Measurements from ENCODE around the gene ADAM22. TPM values are rescaled to one million over a fixed set of nuclear protein-coding genes. Genes with fewer than 3 reads are reported as not detected.

ADAM22 gene
- total and polyA plus RNA-seq, 2 experiments from 2014 or later: 0.09 to 0.54 TPM

DNA sequence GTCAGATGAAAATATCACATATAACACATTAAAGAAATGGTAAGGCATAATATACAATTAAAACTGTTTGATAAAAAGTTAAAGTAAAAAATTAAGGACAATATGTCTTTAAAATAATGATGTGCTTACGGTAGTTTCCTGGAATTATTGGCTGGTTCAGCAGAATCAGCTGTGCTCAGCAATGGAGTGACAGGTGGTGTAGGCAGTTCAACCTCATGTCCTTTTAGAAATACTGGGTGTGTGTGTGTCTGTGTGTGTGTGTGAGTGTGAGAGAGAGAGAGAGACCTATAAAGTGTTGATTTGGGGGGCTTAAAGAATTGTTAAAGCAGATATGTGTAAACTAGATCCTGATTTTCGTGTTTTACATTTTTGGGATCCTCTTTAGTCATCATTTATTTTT is 141.2 kb downstream of the ADAM22 start:
- H3K27ac ChIP-seq: no peak overlapping the region
- no peaks in the 10 kb centered on the region for H3K9me3 ChIP-seq (ENCODE audit: low read depth)
- no peaks in the 10 kb centered on the region for H3K9me2 ChIP-seq (ENCODE audit: insufficient read depth)
- in situ Hi-C loops (cut with MboI): no loop called here
- no peak for DNase-seq
- no peak overlapping the region for H3K4me2 ChIP-seq (ENCODE audit: unreplicated experiment)
- H3K9ac ChIP-seq: no peak overlapping the region
- no peaks in the 10 kb centered on the region for H3K79me2 ChIP-seq (ENCODE audit: insufficient read depth)
- H2AFZ ChIP-seq: no peak overlapping the region
- H3K4me3 ChIP-seq: no peak overlapping the region
- H4K20me1 ChIP-seq (ENCODE audit: insufficient read depth): no peaks in the 10 kb centered on the region
- 47 to 67% methylated on average over 2 of the region's 2 CpGs for WGBS, 2 experiments (ENCODE audit: low coverage in 1 of 2, low lambda C conversion rate in 2 of 2, missing lambda C conversion rate in 2 of 2)
- TF ChIP-seq EZH2 (IDR thresholded peaks at IDR 0.05; ENCODE audit: insufficient read depth, poor library complexity, severe bottlenecking): no peak
- TF ChIP-seq EZH2phosphoT487 (IDR thresholded peaks at IDR 0.05; ENCODE audit: insufficient read depth, low read depth): no peak
- H3F3A ChIP-seq (ENCODE audit: insufficient read depth): no peaks in the 10 kb centered on the region
- H3K4me1 ChIP-seq (ENCODE audit: insufficient read depth): no peaks in the 10 kb centered on the region
- H3K27me3 ChIP-seq (replicated peaks; ENCODE audit: insufficient read depth): no peaks in the 10 kb centered on the region
- no peaks in the 10 kb centered on the region for H3K36me3 ChIP-seq (ENCODE audit: low read depth)

DNA sequence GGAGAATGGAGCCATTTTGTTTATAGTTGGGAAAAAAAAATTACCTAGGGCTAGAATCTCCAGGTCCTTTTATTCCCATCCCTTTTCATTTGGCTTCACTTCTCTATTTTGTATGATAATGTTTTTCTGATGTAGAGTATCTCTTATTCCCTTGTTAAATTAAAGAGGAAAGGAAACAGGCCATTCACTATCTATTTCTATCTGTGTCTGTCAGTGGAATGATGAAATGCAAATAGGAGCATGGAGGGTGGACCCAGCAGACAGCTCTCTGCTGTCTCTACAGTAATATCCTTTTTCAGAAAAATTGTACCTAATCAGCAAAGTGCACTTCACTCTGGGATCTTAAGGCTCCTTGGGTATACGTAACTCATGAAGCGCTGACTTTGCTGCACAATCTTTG is 149.8 kb downstream of the ADAM22 start:
- no peaks in the 10 kb centered on the region for H3K9me2 ChIP-seq (ENCODE audit: insufficient read depth)
- TF ChIP-seq EZH2 (IDR thresholded peaks at IDR 0.05; ENCODE audit: insufficient read depth, poor library complexity, severe bottlenecking): no peak
- TF ChIP-seq EZH2phosphoT487 (IDR thresholded peaks at IDR 0.05; ENCODE audit: insufficient read depth, low read depth): no peak
- no peaks in the 10 kb centered on the region for H3K36me3 ChIP-seq (ENCODE audit: low read depth)
- no peaks in the 10 kb centered on the region for H3K4me1 ChIP-seq (ENCODE audit: insufficient read depth)
- H3K4me2 ChIP-seq (ENCODE audit: unreplicated experiment): no peak overlapping the region
- H3K27me3 ChIP-seq (replicated peaks; ENCODE audit: insufficient read depth): no peaks in the 10 kb centered on the region
- no peak overlapping the region for H3K4me3 ChIP-seq
- no peaks in the 10 kb centered on the region for H4K20me1 ChIP-seq (ENCODE audit: insufficient read depth)
- no peak for DNase-seq
- H3K9ac ChIP-seq: no peak overlapping the region
- in situ Hi-C loops (cut with MboI): no loop called here
- no peaks in the 10 kb centered on the region for H3K79me2 ChIP-seq (ENCODE audit: insufficient read depth)
- H3K27ac ChIP-seq: no peak overlapping the region
- WGBS, 2 experiments (ENCODE audit: low coverage in 1 of 2, low lambda C conversion rate in 2 of 2, missing lambda C conversion rate in 2 of 2): 80 to 91% methylated on average over 2 of the region's 2 CpGs
- no peaks in the 10 kb centered on the region for H3K9me3 ChIP-seq (ENCODE audit: low read depth)
- H3F3A ChIP-seq (ENCODE audit: insufficient read depth): no peaks in the 10 kb centered on the region
- no peak overlapping the region for H2AFZ ChIP-seq

DNA sequence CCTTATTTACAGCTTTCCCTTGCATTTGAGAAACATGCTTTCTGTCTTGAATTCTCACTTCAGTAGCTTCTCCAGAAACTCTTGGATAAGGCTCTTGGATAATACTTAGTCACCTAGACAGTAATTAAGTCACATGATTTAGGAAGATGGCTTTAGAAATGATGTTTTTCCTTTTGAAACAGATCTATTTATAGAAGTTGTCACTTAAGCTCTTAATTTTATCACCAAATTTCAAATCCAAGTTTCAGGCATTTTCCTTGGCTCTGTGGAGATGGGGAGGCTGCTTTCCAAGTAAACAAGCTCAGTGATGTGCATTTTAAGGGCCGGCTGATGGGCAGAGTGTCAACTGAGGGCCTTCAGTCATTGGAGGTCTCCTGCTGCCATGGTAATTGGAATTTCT is 155.5 kb downstream of the ADAM22 start:
- Histone ChIP-seq H2AFZ (no peak overlapping the region), H3K9me2 (ENCODE audit: insufficient read depth) (no peaks in the 10 kb centered on the region)
- WGBS, 2 experiments (ENCODE audit: low coverage in 1 of 2, low lambda C conversion rate in 2 of 2, missing lambda C conversion rate in 2 of 2): 4 to 10% methylated on average over 1 of the region's 1 CpG

DNA sequence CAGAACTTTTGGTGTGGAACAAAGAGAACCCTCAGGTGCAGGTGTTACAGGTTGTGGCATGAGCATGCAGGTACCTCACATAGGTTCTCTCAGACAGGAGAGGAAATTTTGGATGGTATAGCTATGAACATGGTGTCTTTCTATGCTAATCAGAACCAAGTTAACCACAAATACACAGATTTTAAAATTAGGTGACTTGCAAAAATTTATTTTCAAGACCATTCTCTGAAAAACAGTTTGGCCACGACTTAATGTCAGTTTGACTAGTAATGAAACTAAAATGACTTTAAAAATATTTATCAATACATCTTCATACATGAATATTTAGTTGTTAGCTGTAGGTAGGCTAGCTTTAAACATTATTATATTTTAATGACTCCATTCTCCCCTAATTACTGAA is 156.2 kb downstream of the ADAM22 start:
- no peak overlapping the region for H3K4me2 ChIP-seq (ENCODE audit: unreplicated experiment)
- H3K79me2 ChIP-seq (ENCODE audit: insufficient read depth): no peaks in the 10 kb centered on the region
- H3K27me3 ChIP-seq (replicated peaks; ENCODE audit: insufficient read depth): no peaks in the 10 kb centered on the region
- no peaks in the 10 kb centered on the region for H3K9me2 ChIP-seq (ENCODE audit: insufficient read depth)
- no peaks in the 10 kb centered on the region for H3K36me3 ChIP-seq (ENCODE audit: low read depth)
- no peaks in the 10 kb centered on the region for H3F3A ChIP-seq (ENCODE audit: insufficient read depth)
- no peak overlapping the region for H3K9ac ChIP-seq
- no peak for TF ChIP-seq EZH2 (IDR thresholded peaks at IDR 0.05; ENCODE audit: insufficient read depth, poor library complexity, severe bottlenecking)
- TF ChIP-seq EZH2phosphoT487 (IDR thresholded peaks at IDR 0.05; ENCODE audit: insufficient read depth, low read depth): no peak
- in situ Hi-C loops (cut with MboI): no loop called here
- H4K20me1 ChIP-seq (ENCODE audit: insufficient read depth): no peaks in the 10 kb centered on the region
- H3K27ac ChIP-seq: no peak overlapping the region
- H2AFZ ChIP-seq: no peak overlapping the region
- no peak for DNase-seq
- 40 to 57% methylated on average over 1 of the region's 1 CpG for WGBS, 2 experiments (ENCODE audit: low coverage in 1 of 2, low lambda C conversion rate in 2 of 2, missing lambda C conversion rate in 2 of 2)
- H3K4me1 ChIP-seq (ENCODE audit: insufficient read depth): no peaks in the 10 kb centered on the region
- no peak overlapping the region for H3K4me3 ChIP-seq
- H3K9me3 ChIP-seq (ENCODE audit: low read depth): no peaks in the 10 kb centered on the region

More for the DNA sequence above, 155.5 kb downstream of the ADAM22 start:
- in situ Hi-C loops (cut with MboI): no loop called here
- Histone ChIP-seq H3K4me3 (no peak overlapping the region), H3K9ac (no peak overlapping the region), H3F3A (ENCODE audit: insufficient read depth) (no peaks in the 10 kb centered on the region), H3K27ac (no peak overlapping the region), H3K9me3 (ENCODE audit: low read depth) (no peaks in the 10 kb centered on the region), H3K27me3 (replicated peaks; ENCODE audit: insufficient read depth) (no peaks in the 10 kb centered on the region), H3K4me1 (ENCODE audit: insufficient read depth) (no peaks in the 10 kb centered on the region), H3K36me3 (ENCODE audit: low read depth) (no peaks in the 10 kb centered on the region), H3K4me2 (ENCODE audit: unreplicated experiment) (no peak overlapping the region), H3K79me2 (ENCODE audit: insufficient read depth) (no peaks in the 10 kb centered on the region), H4K20me1 (ENCODE audit: insufficient read depth) (no peaks in the 10 kb centered on the region)
- DNase-seq: no peak
- no peak for TF ChIP-seq EZH2phosphoT487 (IDR thresholded peaks at IDR 0.05; ENCODE audit: insufficient read depth, low read depth)
- TF ChIP-seq EZH2 (IDR thresholded peaks at IDR 0.05; ENCODE audit: insufficient read depth, poor library complexity, severe bottlenecking): no peak

DNA sequence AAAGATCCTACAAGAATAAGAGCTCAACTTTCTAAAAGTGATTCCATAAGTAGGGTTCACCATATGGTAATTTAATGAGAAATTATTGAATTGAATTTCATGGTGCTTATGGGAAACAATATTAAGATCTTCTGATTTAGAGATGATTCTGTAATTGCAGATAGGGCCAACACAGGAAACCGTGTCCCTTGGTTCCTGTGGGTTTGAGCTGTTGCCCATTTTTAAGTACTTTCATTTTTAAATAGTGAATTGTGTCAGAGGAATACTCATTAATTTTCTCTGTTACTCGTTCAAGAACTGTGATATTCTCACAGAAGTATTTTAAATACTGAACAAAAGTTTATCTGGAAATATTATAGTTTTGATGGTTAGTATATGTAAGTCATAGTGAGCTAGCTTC is 156.6 kb downstream of the ADAM22 start:
- Histone ChIP-seq H3K4me1 (ENCODE audit: insufficient read depth) (no peaks in the 10 kb centered on the region), H3K36me3 (ENCODE audit: low read depth) (no peaks in the 10 kb centered on the region), H4K20me1 (ENCODE audit: insufficient read depth) (no peaks in the 10 kb centered on the region), H3K4me2 (ENCODE audit: unreplicated experiment) (no peak overlapping the region), H3K9me3 (ENCODE audit: low read depth) (no peaks in the 10 kb centered on the region), H2AFZ (no peak overlapping the region), H3F3A (ENCODE audit: insufficient read depth) (no peaks in the 10 kb centered on the region), H3K27ac (no peak overlapping the region), H3K27me3 (replicated peaks; ENCODE audit: insufficient read depth) (no peaks in the 10 kb centered on the region), H3K4me3 (no peak overlapping the region), H3K79me2 (ENCODE audit: insufficient read depth) (no peaks in the 10 kb centered on the region), H3K9ac (no peak overlapping the region), H3K9me2 (ENCODE audit: insufficient read depth) (no peaks in the 10 kb centered on the region)
- in situ Hi-C loops (cut with MboI): no loop called here
- WGBS, 2 experiments (ENCODE audit: low coverage in 1 of 2, low lambda C conversion rate in 2 of 2, missing lambda C conversion rate in 2 of 2): 3 to 4% methylated on average over 2 of the region's 2 CpGs
- TF ChIP-seq EZH2 (IDR thresholded peaks at IDR 0.05; ENCODE audit: insufficient read depth, poor library complexity, severe bottlenecking) (no peak), EZH2phosphoT487 (IDR thresholded peaks at IDR 0.05; ENCODE audit: insufficient read depth, low read depth) (no peak)
- no peak for DNase-seq

Measured in GM23248 (cell line).